ENCODE measurements around the gene SMIM12.
"Not testable (repeated sequence)": the region's sequence is repeated elsewhere in the genome, so short reads cannot be mapped to it uniquely, and the experiment has no call there.

SMIM12 gene

DNA sequence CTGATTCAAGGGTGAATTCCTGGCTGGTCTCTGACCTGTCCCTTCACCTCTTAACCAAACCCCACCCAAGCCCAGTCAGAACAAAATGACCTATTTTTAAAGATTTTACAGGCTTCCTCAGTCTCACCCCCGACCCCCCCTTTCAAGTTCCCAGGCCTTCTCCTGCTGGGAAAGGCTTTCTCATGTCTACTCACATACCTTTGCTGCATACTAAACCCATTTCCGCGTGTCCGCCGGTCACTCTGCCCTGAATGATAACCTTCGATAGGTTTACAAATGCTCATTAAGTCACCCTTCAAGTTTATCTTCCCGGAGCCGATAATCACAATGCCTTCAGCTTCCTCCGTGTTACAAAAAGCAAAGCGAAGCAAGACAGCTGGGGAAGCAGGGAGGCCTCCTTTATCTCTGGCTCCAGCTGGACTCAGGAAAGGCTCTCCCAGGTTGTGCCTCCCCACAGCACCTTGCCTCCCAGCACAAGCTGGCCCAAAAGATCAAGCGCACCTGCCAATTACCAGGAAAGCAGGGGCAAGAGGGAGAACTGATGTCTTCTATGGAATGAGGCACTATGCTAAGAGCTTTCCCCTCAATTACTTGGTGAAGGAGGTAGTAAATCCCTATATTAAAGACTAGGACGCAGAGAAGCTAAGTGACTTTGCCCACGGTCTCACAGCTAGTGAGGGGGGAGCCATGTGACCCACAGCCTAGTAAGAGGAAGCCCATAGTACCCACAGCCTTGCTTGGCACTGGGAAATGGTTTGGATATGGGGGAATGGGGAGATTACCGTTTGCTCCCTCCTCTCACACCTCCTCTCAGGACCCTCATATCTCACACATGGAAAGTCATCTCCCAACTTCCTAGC, 15.9 kb downstream of the SMIM12 start:
- no peak for DNase-seq (ENCODE audit: low spot score)

DNA sequence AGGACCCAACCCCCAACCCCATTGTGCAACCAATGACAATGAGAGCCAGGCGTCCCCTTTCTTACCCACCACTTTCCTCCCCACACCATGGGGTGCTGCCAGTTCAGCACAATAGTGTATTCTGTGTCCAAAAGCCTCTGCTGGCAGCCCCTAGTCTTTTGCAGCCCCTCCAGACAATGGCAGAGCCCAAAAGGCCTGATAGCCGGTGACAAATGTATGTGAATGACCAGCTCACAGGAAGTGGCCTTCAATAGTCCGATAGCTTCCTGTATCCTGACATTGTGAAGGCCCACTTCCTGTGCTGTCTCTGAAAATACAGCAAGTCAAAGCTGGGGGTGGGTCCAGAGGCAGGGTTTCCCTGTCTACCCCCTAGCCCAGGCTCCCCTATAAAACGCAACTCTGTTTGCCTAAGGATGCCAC, 16.6 kb downstream of the SMIM12 start:
- DNase-seq (ENCODE audit: low spot score), result no peak

- no peak for DNase-seq (ENCODE audit: low spot score)
Measured at GRCh38 chr1:34842073-34842472, 17.5 kb downstream of the SMIM12 start.

DNA sequence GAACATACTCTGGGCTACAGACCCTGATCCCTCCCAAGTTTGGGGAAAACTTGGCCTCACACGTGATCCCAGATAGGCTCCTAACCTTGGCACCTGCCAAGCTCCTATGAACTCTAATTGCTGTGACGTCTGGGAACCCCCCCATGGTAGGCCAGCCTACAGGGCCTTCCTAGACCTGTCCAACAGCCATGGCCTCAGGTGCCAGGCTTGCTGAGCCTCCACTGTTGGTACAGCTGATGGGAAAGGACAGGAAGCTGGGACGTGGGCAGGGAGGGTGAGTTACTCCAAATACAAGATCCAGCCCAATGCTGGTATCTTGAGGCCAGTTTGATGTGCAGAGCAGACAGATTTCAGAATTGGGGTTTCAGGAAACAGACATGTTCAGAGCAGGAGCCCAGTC, 19.1 kb downstream of the SMIM12 start:
- DNase-seq (ENCODE audit: low spot score), result no peak

GRCh38 chr1:34839526-34840305, 19.8 kb downstream of the SMIM12 start:
- DNase-seq (ENCODE audit: low spot score), result no peak

GRCh38 chr1:34833711-34834110, 25.8 kb downstream of the SMIM12 start:
- DNase-seq (ENCODE audit: low spot score), result no peak

- DNase-seq (ENCODE audit: low spot score), result no peak
Measured at GRCh38 chr1:34831721-34832246, 27.8 kb downstream of the SMIM12 start.

- DNase-seq (ENCODE audit: low spot score), result no peak
Measured at GRCh38 chr1:34829250-34829649, 30.3 kb downstream of the SMIM12 start.

DNA sequence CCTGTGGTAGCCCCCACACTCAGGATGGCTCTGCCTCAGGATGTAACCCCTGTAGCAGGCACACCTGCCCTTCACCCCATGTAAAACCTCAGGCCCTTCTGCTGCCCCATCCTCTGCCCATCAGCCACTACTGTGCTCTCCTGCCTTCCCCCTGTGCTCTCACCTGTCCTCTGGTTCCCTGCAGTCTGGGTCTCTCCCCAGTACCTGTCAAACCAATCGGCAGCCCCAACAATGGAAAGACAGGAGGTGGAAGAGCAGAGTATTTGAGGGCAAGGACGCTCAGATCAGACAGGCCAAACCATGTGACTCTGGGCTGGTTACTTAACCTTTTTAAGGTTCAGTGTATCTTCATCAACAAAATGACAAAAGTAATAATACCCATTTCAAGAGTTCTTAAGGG, 30.9 kb downstream of the SMIM12 start:
- no peak for DNase-seq (ENCODE audit: low spot score)

GRCh38 chr1:34827341-34827941, 32.1 kb downstream of the SMIM12 start:
- no peak for DNase-seq (ENCODE audit: low spot score)

DNA sequence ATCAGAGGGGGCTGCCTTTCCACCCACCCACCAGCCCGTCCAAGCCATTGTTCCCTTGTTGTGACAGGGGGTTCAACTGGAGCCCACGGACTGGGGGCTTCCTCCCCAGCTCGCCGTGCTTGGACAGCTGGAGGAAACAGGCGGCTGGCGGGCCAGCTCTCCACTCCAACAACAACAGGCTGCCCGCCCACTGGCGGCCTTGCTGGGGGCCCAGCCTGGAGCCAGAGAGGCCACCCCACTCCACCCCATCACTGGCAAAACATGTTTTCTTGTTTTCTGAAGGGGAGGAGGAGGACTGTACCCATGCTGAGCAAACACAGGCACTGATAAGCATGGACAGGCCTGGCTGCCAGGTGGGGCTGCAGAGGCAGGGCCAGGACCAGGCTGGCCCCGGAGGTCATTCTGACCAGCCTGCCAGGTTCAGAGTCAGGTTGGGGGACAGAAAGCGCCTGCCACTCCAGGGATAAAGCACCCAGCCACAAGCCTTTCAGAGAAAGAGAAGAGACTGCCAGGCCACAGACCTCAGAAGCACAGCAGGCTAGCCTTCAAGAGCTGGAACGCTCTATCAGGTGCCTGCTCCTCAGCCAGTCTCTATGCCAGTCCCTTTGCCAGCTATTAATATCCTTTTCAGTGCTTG, 34.0 kb downstream of the SMIM12 start:
- no peak for DNase-seq (ENCODE audit: low spot score)

- DNase-seq (ENCODE audit: low spot score), result no peak
Measured at GRCh38 chr1:34824817-34825454, 34.6 kb downstream of the SMIM12 start.

DNA sequence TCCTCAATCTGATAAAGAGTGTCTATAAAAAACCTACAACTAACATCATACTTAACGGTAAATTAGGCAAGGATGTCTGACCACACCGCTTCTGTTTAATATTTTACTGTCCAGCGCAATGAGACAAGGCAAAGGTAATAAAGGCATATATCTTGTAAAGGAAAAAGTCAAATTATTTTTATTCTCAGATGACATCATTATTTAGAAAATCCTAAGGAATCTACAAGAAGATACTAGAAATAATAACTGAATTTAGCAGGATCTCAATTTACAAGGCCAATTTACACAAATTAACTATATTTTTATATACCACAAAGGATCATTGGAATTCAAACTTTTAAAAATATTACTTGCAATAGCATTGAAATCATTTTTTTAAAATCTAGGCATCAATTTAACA, 37.3 kb downstream of the SMIM12 start:
- no peak for DNase-seq (ENCODE audit: low spot score)

- not testable (repeated sequence) for DNase-seq (ENCODE audit: low spot score)
Measured at GRCh38 chr1:34818862-34819261, 40.7 kb downstream of the SMIM12 start.

DNA sequence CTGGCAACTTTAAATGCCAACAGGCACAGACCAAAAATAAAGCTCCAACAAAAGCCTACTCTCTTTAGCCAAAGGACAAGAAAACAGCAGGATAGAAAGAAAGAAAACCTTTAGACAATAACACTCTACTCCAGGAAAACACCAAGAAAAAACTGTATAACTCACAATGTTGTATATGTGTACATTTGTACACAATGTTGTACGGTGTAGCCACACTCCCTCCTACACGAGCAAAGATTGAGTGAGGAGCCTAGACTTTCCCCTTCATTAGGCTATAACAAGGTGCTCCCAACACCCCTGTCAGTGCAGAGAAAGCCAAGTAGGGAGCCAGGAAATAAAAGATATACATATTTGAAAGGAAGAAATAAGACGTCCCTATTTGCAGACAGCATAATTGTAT, 42.8 kb downstream of the SMIM12 start:
- no peak for DNase-seq (ENCODE audit: low spot score)

- DNase-seq (ENCODE audit: low spot score), result no peak
Measured at GRCh38 chr1:34816332-34816731, 43.2 kb downstream of the SMIM12 start.

- not testable (repeated sequence) for DNase-seq (ENCODE audit: low spot score)
Measured at GRCh38 chr1:34810781-34811180, 48.8 kb downstream of the SMIM12 start.

GRCh38 chr1:34808051-34808810, 51.3 kb downstream of the SMIM12 start:
- DNase-seq (ENCODE audit: low spot score), result no peak

DNA sequence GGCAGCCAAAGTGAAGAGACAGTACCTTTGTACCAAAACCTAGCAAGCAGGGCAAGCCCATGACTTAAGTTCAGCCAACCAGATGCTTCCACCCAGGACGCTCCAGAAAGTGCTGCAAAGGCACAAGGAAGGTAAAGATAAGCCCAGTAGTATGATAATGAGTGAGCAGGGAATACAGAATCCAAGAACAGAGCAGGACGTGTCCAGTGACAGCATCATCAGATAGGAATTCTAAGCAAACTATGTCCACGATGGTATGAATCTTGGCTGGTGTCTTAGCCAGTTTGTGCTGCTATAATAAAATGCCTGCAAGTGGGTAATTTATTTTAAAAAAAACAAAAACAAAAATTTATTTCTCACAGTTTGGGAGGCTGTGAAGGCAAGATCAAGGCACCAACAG, 53.2 kb downstream of the SMIM12 start:
- no peak for DNase-seq (ENCODE audit: low spot score)

GRCh38 chr1:34803770-34804169, 55.8 kb downstream of the SMIM12 start:
- no peak for DNase-seq (ENCODE audit: low spot score)

All from HuH-7 (cell line).